ENCODE results near the gene JAZF1.
A peak's percentile ranks its signal among the peaks of the same experiment; 100 is the strongest.
"Not testable (repeated sequence)": the region's sequence is repeated elsewhere in the genome, so short reads cannot be mapped to it uniquely, and the experiment has no call there.

The JAZF1 gene

GRCh38 chr7:28018446-28018845, 162.1 kb downstream of the JAZF1 start:
- Histone ChIP-seq H3K27ac (no peak overlapping the region), H3K36me3 (replicated peaks) (no peaks in the 10 kb centered on the region), H3K4me3 (ENCODE audit: low read depth, low read length) (no peak overlapping the region), H3K27me3 (replicated peaks) (no peaks in the 10 kb centered on the region)
- DNase-seq = peak; percentile 16
- TF ChIP-seq CTCF (IDR thresholded peaks at IDR 0.05; ENCODE audit: low read depth, low read length, missing control alignments) = no peak
- in situ Hi-C loops (cut with HindIII; ENCODE audit: low pct_ligation_motif_present, low sequenced_read_pairs) = no loop called here

GRCh38 chr7:28018020-28018419, 162.6 kb downstream of the JAZF1 start:
- in situ Hi-C loops (cut with HindIII; ENCODE audit: low pct_ligation_motif_present, low sequenced_read_pairs) = no loop called here
- H3K36me3 ChIP-seq (replicated peaks) = no peaks in the 10 kb centered on the region
- TF ChIP-seq CTCF (IDR thresholded peaks at IDR 0.05; ENCODE audit: low read depth, low read length, missing control alignments) = no peak
- no peak overlapping the region for H3K4me3 ChIP-seq (ENCODE audit: low read depth, low read length)
- H3K27me3 ChIP-seq (replicated peaks) = no peaks in the 10 kb centered on the region
- no peak for DNase-seq
- no peak overlapping the region for H3K27ac ChIP-seq

GRCh38 chr7:28017372-28017771, 163.2 kb downstream of the JAZF1 start:
- DNase-seq = peak; percentile 14
- Histone ChIP-seq H3K27ac (no peak overlapping the region), H3K4me3 (ENCODE audit: low read depth, low read length) (no peak overlapping the region), H3K36me3 (replicated peaks) (no peaks in the 10 kb centered on the region), H3K27me3 (replicated peaks) (no peaks in the 10 kb centered on the region)
- in situ Hi-C loops (cut with HindIII; ENCODE audit: low pct_ligation_motif_present, low sequenced_read_pairs) = no loop called here
- TF ChIP-seq CTCF (IDR thresholded peaks at IDR 0.05; ENCODE audit: low read depth, low read length, missing control alignments) = no peak

GRCh38 chr7:28016297-28016696, 164.3 kb downstream of the JAZF1 start:
- Histone ChIP-seq H3K27ac (no peak overlapping the region), H3K27me3 (replicated peaks) (no peaks in the 10 kb centered on the region), H3K4me3 (ENCODE audit: low read depth, low read length) (no peak overlapping the region), H3K36me3 (replicated peaks) (no peaks in the 10 kb centered on the region)
- DNase-seq = no peak
- in situ Hi-C loops (cut with HindIII; ENCODE audit: low pct_ligation_motif_present, low sequenced_read_pairs) = no loop called here
- no peak for TF ChIP-seq CTCF (IDR thresholded peaks at IDR 0.05; ENCODE audit: low read depth, low read length, missing control alignments)

GRCh38 chr7:28015169-28015568, 165.4 kb downstream of the JAZF1 start:
- no peaks in the 10 kb centered on the region for H3K36me3 ChIP-seq (replicated peaks)
- H3K27ac ChIP-seq = no peak overlapping the region
- H3K4me3 ChIP-seq (ENCODE audit: low read depth, low read length) = no peak overlapping the region
- in situ Hi-C loops (cut with HindIII; ENCODE audit: low pct_ligation_motif_present, low sequenced_read_pairs) = no loop called here
- TF ChIP-seq CTCF (IDR thresholded peaks at IDR 0.05; ENCODE audit: low read depth, low read length, missing control alignments) = no peak
- H3K27me3 ChIP-seq (replicated peaks) = no peaks in the 10 kb centered on the region
- no peak for DNase-seq

- in situ Hi-C loops (cut with HindIII; ENCODE audit: low pct_ligation_motif_present, low sequenced_read_pairs); H3K27ac ChIP-seq; H3K4me3 ChIP-seq (ENCODE audit: low read depth, low read length); H3K27me3 ChIP-seq (replicated peaks); H3K36me3 ChIP-seq (replicated peaks); DNase-seq: not testable (repeated sequence)
These were observed 166.3 kb downstream of the JAZF1 start for GRCh38 chr7:28014340-28014739.

Data from brain microvascular endothelial cell (primary cell).